ENCODE measurements around the gene TSPAN14.

DNA sequence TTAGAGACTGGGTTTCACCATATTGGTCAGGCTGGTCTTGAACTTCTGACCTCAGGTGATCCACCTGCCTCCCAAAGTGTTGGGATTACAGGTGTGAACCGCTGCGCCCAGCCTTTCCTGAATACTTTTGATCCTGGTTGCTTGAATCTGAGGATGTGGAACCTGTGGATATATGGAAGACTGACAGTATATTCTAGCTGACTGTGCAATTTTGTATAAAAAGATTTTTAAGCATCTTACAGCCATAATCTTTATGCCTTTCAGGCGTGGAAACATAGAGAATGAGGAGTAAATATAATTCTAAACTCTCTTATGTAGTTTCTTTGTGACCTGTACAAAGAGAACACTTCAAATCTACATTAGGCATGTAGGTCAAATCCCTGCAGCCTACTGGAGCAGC is 16.2 kb downstream of the TSPAN14 start:
- TF ChIP-seq, protein P1, sequence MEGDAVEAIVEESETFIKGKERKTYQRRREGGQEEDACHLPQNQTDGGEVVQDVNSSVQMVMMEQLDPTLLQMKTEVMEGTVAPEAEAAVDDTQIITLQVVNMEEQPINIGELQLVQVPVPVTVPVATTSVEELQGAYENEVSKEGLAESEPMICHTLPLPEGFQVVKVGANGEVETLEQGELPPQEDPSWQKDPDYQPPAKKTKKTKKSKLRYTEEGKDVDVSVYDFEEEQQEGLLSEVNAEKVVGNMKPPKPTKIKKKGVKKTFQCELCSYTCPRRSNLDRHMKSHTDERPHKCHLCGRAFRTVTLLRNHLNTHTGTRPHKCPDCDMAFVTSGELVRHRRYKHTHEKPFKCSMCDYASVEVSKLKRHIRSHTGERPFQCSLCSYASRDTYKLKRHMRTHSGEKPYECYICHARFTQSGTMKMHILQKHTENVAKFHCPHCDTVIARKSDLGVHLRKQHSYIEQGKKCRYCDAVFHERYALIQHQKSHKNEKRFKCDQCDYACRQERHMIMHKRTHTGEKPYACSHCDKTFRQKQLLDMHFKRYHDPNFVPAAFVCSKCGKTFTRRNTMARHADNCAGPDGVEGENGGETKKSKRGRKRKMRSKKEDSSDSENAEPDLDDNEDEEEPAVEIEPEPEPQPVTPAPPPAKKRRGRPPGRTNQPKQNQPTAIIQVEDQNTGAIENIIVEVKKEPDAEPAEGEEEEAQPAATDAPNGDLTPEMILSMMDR (IDR thresholded peaks at IDR 0.05; ENCODE audit: low read length), result no peak
- TF ChIP-seq EZH2phosphoT487 (IDR thresholded peaks at IDR 0.05; ENCODE audit: low read length), result no peak

All from MM.1S (cell line).